Measurements from ENCODE around the gene CPXM1. TPM values are rescaled to one million over a fixed set of nuclear protein-coding genes. Genes with fewer than 3 reads are reported as not detected.

CPXM1 gene
- total and polyA plus RNA-seq, 2 donors (not counting 3 experiments of a cell fraction or from before 2014, with no cell fraction given): 18.9 to 20.3 TPM

DNA sequence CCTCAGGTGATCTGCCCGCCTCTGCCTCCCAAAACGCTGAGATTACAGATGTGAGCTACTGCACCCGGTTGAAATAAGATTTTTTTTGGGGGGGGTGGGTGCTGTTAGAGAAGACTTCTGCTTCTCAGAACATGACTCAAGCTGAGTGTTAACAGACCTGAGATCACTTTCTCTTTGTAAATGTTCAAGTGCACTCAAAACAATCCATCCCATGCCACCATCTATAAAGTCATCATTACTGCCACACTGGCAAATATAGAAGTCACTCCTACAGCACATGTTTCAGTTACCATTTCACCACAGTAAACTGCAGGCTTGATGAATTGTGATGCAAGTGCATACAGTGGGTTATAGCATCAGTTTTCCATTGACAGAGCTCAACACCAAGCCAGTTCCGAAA, 49.1 kb upstream of the CPXM1 start:
- FAIRE-seq (no peak), DNase-seq (ENCODE audit: low read depth, low spot score) (no peak)
- TF ChIP-seq MYC (IDR thresholded peaks at IDR 0.05; ENCODE audit: low read depth, low read length) (no peak), FOS (IDR thresholded peaks at IDR 0.05; ENCODE audit: borderline replicate concordance, insufficient read depth, low read length) (no peak), GATA2 (IDR thresholded peaks at IDR 0.05; ENCODE audit: insufficient read depth, insufficient read length, low read depth, low read length) (no peak), POLR2AphosphoS5 (IDR thresholded peaks at IDR 0.05; ENCODE audit: insufficient read depth, low read depth, low read length) (no peak), POLR2A (IDR thresholded peaks at IDR 0.05; ENCODE audit: low read depth, low read length) (no peak), EZH2 (IDR thresholded peaks at IDR 0.05; ENCODE audit: borderline replicate concordance, low read depth, low read length, severe bottlenecking) (no peak), JUN (IDR thresholded peaks at IDR 0.05; ENCODE audit: borderline replicate concordance, insufficient read depth, insufficient read length, low read depth) (no peak)
- TF ChIP-seq, protein P1, sequence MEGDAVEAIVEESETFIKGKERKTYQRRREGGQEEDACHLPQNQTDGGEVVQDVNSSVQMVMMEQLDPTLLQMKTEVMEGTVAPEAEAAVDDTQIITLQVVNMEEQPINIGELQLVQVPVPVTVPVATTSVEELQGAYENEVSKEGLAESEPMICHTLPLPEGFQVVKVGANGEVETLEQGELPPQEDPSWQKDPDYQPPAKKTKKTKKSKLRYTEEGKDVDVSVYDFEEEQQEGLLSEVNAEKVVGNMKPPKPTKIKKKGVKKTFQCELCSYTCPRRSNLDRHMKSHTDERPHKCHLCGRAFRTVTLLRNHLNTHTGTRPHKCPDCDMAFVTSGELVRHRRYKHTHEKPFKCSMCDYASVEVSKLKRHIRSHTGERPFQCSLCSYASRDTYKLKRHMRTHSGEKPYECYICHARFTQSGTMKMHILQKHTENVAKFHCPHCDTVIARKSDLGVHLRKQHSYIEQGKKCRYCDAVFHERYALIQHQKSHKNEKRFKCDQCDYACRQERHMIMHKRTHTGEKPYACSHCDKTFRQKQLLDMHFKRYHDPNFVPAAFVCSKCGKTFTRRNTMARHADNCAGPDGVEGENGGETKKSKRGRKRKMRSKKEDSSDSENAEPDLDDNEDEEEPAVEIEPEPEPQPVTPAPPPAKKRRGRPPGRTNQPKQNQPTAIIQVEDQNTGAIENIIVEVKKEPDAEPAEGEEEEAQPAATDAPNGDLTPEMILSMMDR (IDR thresholded peaks at IDR 0.05; ENCODE audit: extremely low read depth in 1 of 2, insufficient read depth in 1 of 2, low read depth in 1 of 2, low read length in 2 of 2): no peak
- TF ChIP-seq, protein P2, sequence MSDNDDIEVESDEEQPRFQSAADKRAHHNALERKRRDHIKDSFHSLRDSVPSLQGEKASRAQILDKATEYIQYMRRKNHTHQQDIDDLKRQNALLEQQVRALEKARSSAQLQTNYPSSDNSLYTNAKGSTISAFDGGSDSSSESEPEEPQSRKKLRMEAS (IDR thresholded peaks at IDR 0.05; ENCODE audit: insufficient read depth, insufficient read length): no peak
- intact Hi-C loops (cut with micrococcal nuclease) (no loop called here), dilution Hi-C loops (cut with MboI; ENCODE audit: extremely low pct_ligation_motif_present, low sequenced_read_pairs) (no loop called here)
- H3K9me3 ChIP-seq (replicated peaks; ENCODE audit: control insufficient read depth, insufficient read depth, low read length): no peaks in the 10 kb centered on the region
- no peaks in the 10 kb centered on the region for H4K20me1 ChIP-seq (replicated peaks; ENCODE audit: control insufficient read depth, extremely low read depth, insufficient read depth, low read length)
- no peaks in the 10 kb centered on the region for H3K36me3 ChIP-seq (ENCODE audit: control insufficient read depth in 2 of 2, extremely low read depth in 1 of 2, insufficient read depth in 2 of 2, low read length in 2 of 2)
- no peaks in the 10 kb centered on the region for H3K79me2 ChIP-seq (ENCODE audit: control insufficient read depth, insufficient read depth, low read length)
- ChIA-PET POLR2A (no interaction called here), CTCF (interaction anchor here (1.2 to 5.5 kb wide), 3 partner anchors 21 to 106 kb away, joined by 3 to 171 read pairs (median 5); no protein-coding TSS in a partner anchor)
- no peak overlapping the region for H2AFZ ChIP-seq (ENCODE audit: low read depth, low read length)
- no peaks in the 10 kb centered on the region for H3K4me1 ChIP-seq (ENCODE audit: control insufficient read depth, extremely low read depth, insufficient read depth, low read length)
- no peak overlapping the region for H3K4me3 ChIP-seq (replicated peaks in 1 of 3; ENCODE audit: insufficient read depth in 1 of 3, low read depth in 1 of 3, low read length in 3 of 3)
- no peak overlapping the region for H3K9ac ChIP-seq (replicated peaks; ENCODE audit: extremely low read depth, insufficient read depth, low read length)
- no peaks in the 10 kb centered on the region for H3K9me1 ChIP-seq (replicated peaks; ENCODE audit: control insufficient read depth, extremely low read depth, insufficient read depth, low read length)
- H3K27ac ChIP-seq (ENCODE audit: insufficient read depth, low read depth, low read length): no peak overlapping the region
- no peaks in the 10 kb centered on the region for H3K27me3 ChIP-seq (ENCODE audit: control insufficient read depth in 2 of 2, insufficient read depth in 2 of 2, low read length in 2 of 2)
- H3K4me2 ChIP-seq (ENCODE audit: insufficient read depth, low read length): no peak overlapping the region
- BruUV-seq (replicated peaks): no TSS peak

Data from endothelial cell of umbilical vein (primary cell).